ENCODE data around the gene MEG3. TPM values are rescaled to one million over a fixed set of nuclear protein-coding genes. Genes with fewer than 3 reads are reported as not detected.

MEG3 gene
- total and polyA plus RNA-seq, 2 experiments from 2014 or later: not detected

DNA sequence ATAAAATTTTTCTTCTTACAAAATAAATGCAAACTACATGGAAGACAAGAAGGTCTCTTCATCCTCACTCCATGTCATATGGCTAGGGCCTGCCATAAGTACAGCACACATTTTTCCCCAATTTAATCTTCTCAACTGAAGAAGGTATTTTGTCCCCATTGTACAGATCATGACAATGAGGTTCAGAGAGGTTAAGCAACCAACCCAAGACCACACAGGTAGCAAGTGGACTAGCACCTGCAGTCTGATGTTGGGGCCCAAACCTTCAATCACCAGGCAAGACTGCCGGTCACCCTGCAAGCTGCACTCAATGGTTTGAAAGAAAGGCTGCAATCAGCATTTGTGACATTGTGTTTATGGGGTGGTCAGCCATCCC lies 6.5 kb upstream of the MEG3 start:
- H3K4me1 Mint-ChIP-seq: peaks cover 20% of the 10 kb centered on the region
- no peak for DNase-seq (ENCODE audit: low spot score)
- H3K27ac Mint-ChIP-seq: no peak overlapping the region
- TF ChIP-seq EZH2 (IDR thresholded peaks at IDR 0.05; ENCODE audit: low read depth, unreplicated experiment): no peak
- TF ChIP-seq STAT1 (IDR thresholded peaks at IDR 0.05; ENCODE audit: unreplicated experiment): no peak
- TF ChIP-seq, protein P1, sequence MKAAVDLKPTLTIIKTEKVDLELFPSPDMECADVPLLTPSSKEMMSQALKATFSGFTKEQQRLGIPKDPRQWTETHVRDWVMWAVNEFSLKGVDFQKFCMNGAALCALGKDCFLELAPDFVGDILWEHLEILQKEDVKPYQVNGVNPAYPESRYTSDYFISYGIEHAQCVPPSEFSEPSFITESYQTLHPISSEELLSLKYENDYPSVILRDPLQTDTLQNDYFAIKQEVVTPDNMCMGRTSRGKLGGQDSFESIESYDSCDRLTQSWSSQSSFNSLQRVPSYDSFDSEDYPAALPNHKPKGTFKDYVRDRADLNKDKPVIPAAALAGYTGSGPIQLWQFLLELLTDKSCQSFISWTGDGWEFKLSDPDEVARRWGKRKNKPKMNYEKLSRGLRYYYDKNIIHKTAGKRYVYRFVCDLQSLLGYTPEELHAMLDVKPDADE (IDR thresholded peaks at IDR 0.05): no peak
- no peak for TF ChIP-seq CREB1 (CRISPR knock-in tag; IDR thresholded peaks at IDR 0.05; ENCODE audit: low read depth)
- no peak for TF ChIP-seq JUNB (IDR thresholded peaks at IDR 0.05; ENCODE audit: unreplicated experiment)
- TF ChIP-seq, protein P2, sequence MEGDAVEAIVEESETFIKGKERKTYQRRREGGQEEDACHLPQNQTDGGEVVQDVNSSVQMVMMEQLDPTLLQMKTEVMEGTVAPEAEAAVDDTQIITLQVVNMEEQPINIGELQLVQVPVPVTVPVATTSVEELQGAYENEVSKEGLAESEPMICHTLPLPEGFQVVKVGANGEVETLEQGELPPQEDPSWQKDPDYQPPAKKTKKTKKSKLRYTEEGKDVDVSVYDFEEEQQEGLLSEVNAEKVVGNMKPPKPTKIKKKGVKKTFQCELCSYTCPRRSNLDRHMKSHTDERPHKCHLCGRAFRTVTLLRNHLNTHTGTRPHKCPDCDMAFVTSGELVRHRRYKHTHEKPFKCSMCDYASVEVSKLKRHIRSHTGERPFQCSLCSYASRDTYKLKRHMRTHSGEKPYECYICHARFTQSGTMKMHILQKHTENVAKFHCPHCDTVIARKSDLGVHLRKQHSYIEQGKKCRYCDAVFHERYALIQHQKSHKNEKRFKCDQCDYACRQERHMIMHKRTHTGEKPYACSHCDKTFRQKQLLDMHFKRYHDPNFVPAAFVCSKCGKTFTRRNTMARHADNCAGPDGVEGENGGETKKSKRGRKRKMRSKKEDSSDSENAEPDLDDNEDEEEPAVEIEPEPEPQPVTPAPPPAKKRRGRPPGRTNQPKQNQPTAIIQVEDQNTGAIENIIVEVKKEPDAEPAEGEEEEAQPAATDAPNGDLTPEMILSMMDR (conservative IDR thresholded peaks at IDR 0.05; ENCODE audit: low read depth in 2 of 2): no peak
- TF ChIP-seq, protein P3, sequence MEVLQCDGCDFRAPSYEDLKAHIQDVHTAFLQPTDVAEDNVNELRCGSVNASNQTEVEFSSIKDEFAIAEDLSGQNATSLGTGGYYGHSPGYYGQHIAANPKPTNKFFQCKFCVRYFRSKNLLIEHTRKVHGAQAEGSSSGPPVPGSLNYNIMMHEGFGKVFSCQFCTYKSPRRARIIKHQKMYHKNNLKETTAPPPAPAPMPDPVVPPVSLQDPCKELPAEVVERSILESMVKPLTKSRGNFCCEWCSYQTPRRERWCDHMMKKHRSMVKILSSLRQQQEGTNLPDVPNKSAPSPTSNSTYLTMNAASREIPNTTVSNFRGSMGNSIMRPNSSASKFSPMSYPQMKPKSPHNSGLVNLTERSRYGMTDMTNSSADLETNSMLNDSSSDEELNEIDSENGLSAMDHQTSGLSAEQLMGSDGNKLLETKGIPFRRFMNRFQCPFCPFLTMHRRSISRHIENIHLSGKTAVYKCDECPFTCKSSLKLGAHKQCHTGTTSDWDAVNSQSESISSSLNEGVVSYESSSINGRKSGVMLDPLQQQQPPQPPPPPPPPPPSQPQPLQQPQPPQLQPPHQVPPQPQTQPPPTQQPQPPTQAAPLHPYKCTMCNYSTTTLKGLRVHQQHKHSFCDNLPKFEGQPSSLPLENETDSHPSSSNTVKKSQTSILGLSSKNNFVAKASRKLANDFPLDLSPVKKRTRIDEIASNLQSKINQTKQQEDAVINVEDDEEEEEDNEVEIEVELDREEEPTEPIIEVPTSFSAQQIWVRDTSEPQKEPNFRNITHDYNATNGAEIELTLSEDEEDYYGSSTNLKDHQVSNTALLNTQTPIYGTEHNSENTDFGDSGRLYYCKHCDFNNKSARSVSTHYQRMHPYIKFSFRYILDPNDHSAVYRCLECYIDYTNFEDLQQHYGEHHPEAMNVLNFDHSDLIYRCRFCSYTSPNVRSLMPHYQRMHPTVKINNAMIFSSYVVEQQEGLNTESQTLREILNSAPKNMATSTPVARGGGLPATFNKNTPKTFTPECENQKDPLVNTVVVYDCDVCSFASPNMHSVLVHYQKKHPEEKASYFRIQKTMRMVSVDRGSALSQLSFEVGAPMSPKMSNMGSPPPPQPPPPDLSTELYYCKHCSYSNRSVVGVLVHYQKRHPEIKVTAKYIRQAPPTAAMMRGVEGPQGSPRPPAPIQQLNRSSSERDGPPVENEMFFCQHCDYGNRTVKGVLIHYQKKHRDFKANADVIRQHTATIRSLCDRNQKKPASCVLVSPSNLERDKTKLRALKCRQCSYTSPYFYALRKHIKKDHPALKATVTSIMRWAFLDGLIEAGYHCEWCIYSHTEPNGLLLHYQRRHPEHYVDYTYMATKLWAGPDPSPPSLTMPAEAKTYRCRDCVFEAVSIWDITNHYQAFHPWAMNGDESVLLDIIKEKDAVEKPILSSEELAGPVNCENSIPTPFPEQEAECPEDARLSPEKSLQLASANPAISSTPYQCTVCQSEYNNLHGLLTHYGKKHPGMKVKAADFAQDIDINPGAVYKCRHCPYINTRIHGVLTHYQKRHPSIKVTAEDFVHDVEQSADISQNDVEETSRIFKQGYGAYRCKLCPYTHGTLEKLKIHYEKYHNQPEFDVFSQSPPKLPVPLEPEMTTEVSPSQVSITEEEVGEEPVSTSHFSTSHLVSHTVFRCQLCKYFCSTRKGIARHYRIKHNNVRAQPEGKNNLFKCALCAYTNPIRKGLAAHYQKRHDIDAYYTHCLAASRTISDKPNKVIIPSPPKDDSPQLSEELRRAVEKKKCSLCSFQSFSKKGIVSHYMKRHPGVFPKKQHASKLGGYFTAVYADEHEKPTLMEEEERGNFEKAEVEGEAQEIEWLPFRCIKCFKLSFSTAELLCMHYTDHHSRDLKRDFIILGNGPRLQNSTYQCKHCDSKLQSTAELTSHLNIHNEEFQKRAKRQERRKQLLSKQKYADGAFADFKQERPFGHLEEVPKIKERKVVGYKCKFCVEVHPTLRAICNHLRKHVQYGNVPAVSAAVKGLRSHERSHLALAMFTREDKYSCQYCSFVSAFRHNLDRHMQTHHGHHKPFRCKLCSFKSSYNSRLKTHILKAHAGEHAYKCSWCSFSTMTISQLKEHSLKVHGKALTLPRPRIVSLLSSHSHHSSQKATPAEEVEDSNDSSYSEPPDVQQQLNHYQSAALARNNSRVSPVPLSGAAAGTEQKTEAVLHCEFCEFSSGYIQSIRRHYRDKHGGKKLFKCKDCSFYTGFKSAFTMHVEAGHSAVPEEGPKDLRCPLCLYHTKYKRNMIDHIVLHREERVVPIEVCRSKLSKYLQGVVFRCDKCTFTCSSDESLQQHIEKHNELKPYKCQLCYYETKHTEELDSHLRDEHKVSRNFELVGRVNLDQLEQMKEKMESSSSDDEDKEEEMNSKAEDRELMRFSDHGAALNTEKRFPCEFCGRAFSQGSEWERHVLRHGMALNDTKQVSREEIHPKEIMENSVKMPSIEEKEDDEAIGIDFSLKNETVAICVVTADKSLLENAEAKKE (CRISPR knock-in tag; IDR thresholded peaks at IDR 0.05): no peak
- no peak for TF ChIP-seq ZNF114 (CRISPR knock-in tag; IDR thresholded peaks at IDR 0.05)
- no peak for TF ChIP-seq EZH2phosphoT487 (IDR thresholded peaks at IDR 0.05; ENCODE audit: unreplicated experiment)
- TF ChIP-seq NANOG (IDR thresholded peaks at IDR 0.05; ENCODE audit: borderline replicate concordance): no peak
- no peak for TF ChIP-seq POLR2AphosphoS5 (IDR thresholded peaks at IDR 0.05; ENCODE audit: low read depth)
- TF ChIP-seq, protein P4, sequence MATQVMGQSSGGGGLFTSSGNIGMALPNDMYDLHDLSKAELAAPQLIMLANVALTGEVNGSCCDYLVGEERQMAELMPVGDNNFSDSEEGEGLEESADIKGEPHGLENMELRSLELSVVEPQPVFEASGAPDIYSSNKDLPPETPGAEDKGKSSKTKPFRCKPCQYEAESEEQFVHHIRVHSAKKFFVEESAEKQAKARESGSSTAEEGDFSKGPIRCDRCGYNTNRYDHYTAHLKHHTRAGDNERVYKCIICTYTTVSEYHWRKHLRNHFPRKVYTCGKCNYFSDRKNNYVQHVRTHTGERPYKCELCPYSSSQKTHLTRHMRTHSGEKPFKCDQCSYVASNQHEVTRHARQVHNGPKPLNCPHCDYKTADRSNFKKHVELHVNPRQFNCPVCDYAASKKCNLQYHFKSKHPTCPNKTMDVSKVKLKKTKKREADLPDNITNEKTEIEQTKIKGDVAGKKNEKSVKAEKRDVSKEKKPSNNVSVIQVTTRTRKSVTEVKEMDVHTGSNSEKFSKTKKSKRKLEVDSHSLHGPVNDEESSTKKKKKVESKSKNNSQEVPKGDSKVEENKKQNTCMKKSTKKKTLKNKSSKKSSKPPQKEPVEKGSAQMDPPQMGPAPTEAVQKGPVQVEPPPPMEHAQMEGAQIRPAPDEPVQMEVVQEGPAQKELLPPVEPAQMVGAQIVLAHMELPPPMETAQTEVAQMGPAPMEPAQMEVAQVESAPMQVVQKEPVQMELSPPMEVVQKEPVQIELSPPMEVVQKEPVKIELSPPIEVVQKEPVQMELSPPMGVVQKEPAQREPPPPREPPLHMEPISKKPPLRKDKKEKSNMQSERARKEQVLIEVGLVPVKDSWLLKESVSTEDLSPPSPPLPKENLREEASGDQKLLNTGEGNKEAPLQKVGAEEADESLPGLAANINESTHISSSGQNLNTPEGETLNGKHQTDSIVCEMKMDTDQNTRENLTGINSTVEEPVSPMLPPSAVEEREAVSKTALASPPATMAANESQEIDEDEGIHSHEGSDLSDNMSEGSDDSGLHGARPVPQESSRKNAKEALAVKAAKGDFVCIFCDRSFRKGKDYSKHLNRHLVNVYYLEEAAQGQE (IDR thresholded peaks at IDR 0.05; ENCODE audit: unreplicated experiment): no peak
- TF ChIP-seq ZNF331 (CRISPR knock-in tag; IDR thresholded peaks at IDR 0.05; ENCODE audit: low read depth): no peak
- Histone ChIP-seq H3K9me2 (ENCODE audit: insufficient read depth) (no peaks in the 10 kb centered on the region), H2AFZ (no peak overlapping the region), H4K20me1 (replicated peaks; ENCODE audit: insufficient read depth) (no peaks in the 10 kb centered on the region), H3K79me2 (replicated peaks; ENCODE audit: insufficient read depth) (no peaks in the 10 kb centered on the region), H3K27me3 (ENCODE audit: insufficient read depth) (no peaks in the 10 kb centered on the region), H3F3A (replicated peaks; ENCODE audit: low read depth) (no peaks in the 10 kb centered on the region), H3K4me2 (no peak overlapping the region), H3K4me3 (no peak overlapping the region), H3K27ac (ENCODE audit: low read depth) (no peak overlapping the region), H3K4me1 (ENCODE audit: insufficient read depth) (peaks cover 5% of the 10 kb centered on the region; the same call in 1 of the 2 replicates), H3K36me3 (ENCODE audit: insufficient read depth) (no peaks in the 10 kb centered on the region)
- H3K9me3 Mint-ChIP-seq: no peaks in the 10 kb centered on the region; the same call in 2 of the 3 replicates
- H3K27me3 Mint-ChIP-seq (ENCODE audit: insufficient read depth, low read depth, poor library complexity): peaks cover 5% of the 10 kb centered on the region
- no peak for ATAC-seq
- no peaks in the 10 kb centered on the region for H3K36me3 Mint-ChIP-seq (ENCODE audit: low read depth)
- H3K4me3 Mint-ChIP-seq: no peak overlapping the region

All from GM23338 (cell line).